GM19099 (cell line): ENCODE data around the gene CTNNA2.

Source experiments
- POLR2A ChIP-seq: IDR thresholded peaks from 3 replicates; pipeline ENCODE4 v1.6.1; 2011; ENCODE audit warnings: low read depth; ENCODE audit not compliant: insufficient read length; ENCODE audit errors: extremely low read depth

The CTNNA2 gene

DNA sequence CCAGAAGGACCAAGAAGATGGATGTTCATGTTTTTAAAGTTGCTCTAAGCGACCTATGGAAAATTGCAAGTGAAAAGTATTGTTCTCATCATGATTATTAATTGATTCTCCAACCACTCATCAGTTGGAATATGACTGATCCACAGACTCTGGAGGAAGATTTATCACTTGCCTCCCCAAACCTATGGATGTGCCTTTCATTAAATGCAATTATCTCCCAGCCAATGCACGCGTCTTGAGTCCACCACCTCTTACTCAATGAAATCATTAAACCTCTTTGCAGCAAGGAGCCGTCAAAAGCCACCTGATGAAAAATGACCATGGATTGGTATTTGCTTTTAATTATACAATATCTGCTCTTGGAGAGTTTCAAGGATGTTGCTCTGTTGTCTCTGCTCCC, 626.1 kb downstream of the CTNNA2 start:
- no peak for TF ChIP-seq POLR2A

GRCh38 chr2:80141007-80141726, 628.3 kb downstream of the CTNNA2 start:
- TF ChIP-seq POLR2A: no peak

GRCh38 chr2:80145499-80145898, 632.6 kb downstream of the CTNNA2 start:
- no peak for TF ChIP-seq POLR2A

DNA sequence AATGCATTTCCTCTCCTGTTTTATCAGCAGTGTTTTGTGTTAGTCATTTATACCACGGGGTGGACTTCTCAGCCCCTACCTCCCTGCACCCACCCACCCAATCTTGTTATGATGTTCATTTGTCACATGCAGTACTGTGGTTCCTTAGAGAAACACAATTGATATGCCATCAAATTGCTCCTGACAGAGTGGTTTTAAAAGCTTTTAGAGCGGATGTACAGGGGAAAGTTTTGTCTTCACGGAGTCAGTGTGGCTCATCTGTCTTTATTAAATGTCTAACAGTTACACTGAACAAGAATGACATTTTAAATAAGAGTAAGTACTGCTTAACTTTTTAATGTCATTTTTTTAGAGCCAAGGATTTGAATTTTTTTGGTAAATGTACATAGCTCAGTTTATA, 634.8 kb downstream of the CTNNA2 start:
- TF ChIP-seq POLR2A: no peak

DNA sequence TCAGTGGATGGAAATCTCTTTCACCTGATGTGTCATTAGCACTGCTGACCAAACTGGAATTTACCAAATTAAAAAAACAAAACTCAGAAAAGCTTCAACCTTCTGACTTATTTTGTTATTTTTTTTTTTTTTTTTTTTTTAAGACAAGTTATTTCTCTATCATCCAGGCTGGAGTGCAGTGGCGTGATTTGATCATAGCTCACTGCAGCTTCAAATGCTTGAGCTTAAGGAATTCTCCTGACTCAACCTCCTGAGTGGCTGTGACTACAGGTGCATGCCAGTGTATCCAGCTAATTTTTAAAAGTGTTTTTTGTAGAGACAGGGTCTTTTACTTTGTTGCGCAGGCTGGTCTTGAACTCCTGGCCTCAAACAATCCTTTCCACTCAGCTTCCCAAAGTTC, 636.1 kb downstream of the CTNNA2 start:
- no peak for TF ChIP-seq POLR2A

DNA sequence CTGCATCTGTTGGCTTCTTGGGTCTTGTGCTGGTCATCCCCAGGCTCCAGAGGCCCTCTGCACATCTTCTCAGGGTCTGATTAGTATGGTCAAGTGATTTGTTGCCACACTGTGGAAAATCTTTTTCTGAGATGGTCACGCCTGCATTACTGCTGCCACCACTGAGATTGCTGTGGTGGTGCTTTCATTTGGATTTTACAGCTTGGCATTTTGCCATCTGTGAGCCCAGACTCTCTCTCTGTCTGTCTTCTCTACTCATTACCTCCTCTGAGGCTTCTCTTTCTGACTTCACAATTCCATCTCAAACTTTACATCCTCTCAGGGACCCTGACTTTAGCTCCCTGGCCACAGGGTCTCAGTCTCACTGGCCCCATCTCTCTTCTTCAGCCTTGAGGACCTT, 637.1 kb downstream of the CTNNA2 start:
- TF ChIP-seq POLR2A: no peak

DNA sequence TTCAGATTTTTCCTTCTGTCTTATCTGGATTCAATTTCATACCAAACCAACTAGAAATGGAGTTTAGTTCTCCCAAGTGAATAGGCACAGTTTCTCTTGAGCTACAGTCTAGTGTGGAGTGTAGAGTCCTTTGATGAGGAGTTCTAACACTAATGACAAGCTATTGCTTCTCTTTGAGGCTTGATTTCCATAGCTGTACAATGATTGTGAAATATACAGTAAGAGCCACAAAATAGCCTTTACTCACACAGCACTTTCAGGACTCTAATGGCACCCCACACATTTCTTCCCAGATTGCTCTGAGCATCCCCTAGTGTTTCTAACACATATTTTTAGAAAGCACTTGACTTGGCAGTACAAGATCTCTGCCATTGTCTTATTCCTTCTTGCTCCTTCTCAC, 638.4 kb downstream of the CTNNA2 start:
- TF ChIP-seq POLR2A: no peak

- TF ChIP-seq POLR2A: no peak
Observed at GRCh38 chr2:80151651-80152050, 638.8 kb downstream of the CTNNA2 start.

DNA sequence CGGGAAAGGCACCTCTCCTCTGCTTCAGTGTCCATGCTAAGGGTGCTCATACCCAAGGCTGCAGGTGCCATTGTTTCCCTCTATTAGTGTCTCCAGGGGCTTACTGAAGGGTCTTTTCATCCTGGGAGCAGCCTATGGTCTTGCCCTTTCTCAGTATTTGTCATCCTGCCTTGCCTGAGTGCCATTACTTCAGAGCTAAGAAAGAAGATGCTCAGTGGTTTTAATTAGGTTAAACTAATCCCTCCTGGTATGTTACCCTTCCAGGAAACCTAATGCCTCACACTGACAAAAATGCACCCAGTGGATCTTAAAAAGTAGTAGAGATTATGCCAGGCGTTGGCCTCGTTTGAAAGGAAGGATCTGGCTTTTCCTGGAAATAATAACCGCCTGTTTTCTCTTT, 640.3 kb downstream of the CTNNA2 start:
- no peak for TF ChIP-seq POLR2A

DNA sequence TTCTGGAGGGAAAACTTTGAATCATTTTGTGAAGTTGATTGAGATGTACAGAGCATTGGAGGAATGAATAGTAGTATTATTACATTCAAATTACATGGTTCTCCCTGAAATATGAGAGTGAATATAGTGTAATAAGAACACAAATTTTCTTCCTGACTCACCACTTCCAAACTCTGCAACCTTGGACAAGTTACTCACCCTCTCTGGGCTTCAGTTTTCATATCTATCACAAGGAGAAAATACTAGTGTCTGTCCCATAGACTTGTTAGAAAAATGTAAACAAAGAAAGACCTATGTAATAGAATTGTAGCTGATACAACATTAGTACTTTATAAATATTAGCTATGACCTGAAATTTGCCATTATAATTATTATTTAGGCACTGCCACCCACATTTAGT, 640.9 kb downstream of the CTNNA2 start:
- no peak for TF ChIP-seq POLR2A

DNA sequence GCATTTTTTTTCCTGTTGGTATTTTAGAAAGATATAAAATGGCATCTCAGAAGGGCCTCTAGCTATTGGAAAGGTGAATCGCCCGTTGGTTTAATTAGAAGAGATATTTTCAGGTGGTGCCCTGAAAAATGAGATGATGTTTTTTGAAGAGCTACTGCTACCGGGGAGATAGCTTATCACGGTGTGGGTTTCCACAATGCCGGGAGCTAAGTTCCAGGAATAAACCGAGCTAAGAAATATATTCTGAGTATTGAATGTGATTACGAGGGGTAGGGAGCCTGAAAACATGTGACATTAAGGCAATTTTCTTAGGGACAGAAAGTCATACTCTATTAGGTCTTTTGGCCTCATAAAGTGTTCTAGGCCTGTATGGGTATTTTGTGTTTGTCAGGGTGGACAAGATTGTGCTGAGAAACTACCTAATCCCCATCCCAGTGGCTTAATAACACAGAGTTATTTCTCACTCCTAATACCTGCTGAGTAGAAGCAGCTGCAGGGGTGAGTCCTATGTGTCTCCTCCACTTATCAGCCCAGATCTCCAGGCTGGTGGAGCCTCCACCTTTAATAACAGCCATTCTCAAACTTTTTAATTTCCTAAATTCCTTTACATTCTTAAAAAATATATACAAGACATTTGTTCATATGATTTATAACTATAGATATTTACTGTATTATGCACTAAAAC, 641.5 kb downstream of the CTNNA2 start:
- no peak for TF ChIP-seq POLR2A

GRCh38 chr2:80164375-80164774, 651.5 kb downstream of the CTNNA2 start:
- no peak for TF ChIP-seq POLR2A

GRCh38 chr2:80166483-80167171, 653.8 kb downstream of the CTNNA2 start:
- no peak for TF ChIP-seq POLR2A

- TF ChIP-seq POLR2A: no peak
Observed at GRCh38 chr2:80167284-80167808, 654.5 kb downstream of the CTNNA2 start.

GRCh38 chr2:80168037-80168436, 655.2 kb downstream of the CTNNA2 start:
- no peak for TF ChIP-seq POLR2A

DNA sequence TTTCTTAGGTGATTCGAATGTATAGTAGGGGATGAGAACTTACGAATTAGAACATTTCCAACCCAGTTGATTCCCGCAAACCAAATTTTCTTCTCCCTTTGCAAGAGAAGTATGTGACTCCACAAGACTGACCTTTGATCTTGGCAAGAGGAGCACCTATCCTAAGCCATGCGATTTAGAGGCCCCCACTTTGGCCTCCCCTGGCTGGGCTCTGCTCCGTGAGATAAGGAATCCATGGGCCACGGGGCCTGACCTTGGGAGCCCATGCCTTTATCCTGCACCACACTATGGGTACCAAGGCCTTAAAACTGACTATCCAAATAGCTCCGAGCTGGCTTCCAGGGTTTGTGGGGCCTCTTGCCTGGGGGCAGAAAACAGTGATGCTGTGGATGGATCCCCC, 656.0 kb downstream of the CTNNA2 start:
- TF ChIP-seq POLR2A: no peak
